SK-N-SH (cell line): Measurements from ENCODE around the gene TMEM63C. TPM values are rescaled to one million over a fixed set of nuclear protein-coding genes. Genes with fewer than 3 reads are reported as not detected.

Experiments
- CTCF ChIA-PET: fragments of 300-600, 350-600 bp; formaldehyde crosslinking; extraction: SDS; loops from one replicate; lab custom pipeline; 2021; lab: Yijun Ruan, JAX
- POLR2A ChIA-PET: fragments of 350-600 bp; sonication (Branson Sonifier 250); formaldehyde crosslinking; extraction: SDS; loops from one replicate; lab custom pipeline; 2020; ENCODE audit warnings: antibody characterized with exemption, inconsistent platforms; lab: Yijun Ruan, JAX
- DNase-seq: peaks from one replicate; pipeline ENCODE4 v3.0.0; 2012
- H2AFZ ChIP-seq: fragments of 200-600 bp; sonication (generic); 2 replicates; pipeline ENCODE4 v1.8.1; 2016; ENCODE audit warnings: antibody characterized with exemption, mild to moderate bottlenecking, low read depth
- H3F3A ChIP-seq: fragments of 200-600 bp; sonication (generic); replicated peaks from 2 replicates; pipeline ENCODE3; 2016; ENCODE audit warnings: antibody characterized with exemption, mild to moderate bottlenecking; ENCODE audit not compliant: insufficient read depth
- H3K27ac ChIP-seq, 2 experiments: fragments of 200-500 bp in 1 of 2; fragments of 200-600 bp in 1 of 2; sonication (Bioruptor generic) in 1 of 2; sonication (generic), shearing (Covaris generic) in 1 of 2; 2 replicates each; pipeline versions ENCODE4 v1.5.1 to v1.6.1; 2014 to 2016; ENCODE audit warnings: low read depth in 2 of 2, inconsistent platforms in 1 of 2, low read length in 1 of 2, mild to moderate bottlenecking in 1 of 2, mixed read lengths in 1 of 2
- H3K27me3 ChIP-seq: fragments of 200-600 bp; sonication (generic), shearing (Covaris generic); 2 replicates; pipeline ENCODE4 v1.6.1; 2016; ENCODE audit warnings: mixed run types; ENCODE audit not compliant: insufficient read depth
- H3K36me3 ChIP-seq, 2 experiments: fragments of 200-500 bp in 1 of 2; fragments of 200-600 bp in 1 of 2; sonication (Bioruptor generic) in 1 of 2; sonication (generic) in 1 of 2; replicated peaks in 1 of 2; 2 replicates each; pipeline versions ENCODE3 to v1.5.1; 2014 to 2016; ENCODE audit warnings: low read length in 1 of 2, mild to moderate bottlenecking in 1 of 2; ENCODE audit not compliant: insufficient read depth in 2 of 2, control insufficient read depth in 1 of 2
- H3K4me1 ChIP-seq, 2 experiments: fragments of 200-500 bp in 1 of 2; fragments of 200-600 bp in 1 of 2; sonication (Bioruptor generic) in 1 of 2; sonication (generic), shearing (Covaris generic) in 1 of 2; 2 replicates each; pipeline versions ENCODE4 v1.5.1 to v1.6.1; 2014 to 2016; ENCODE audit warnings: low read depth in 1 of 2, low read length in 1 of 2, mixed run types in 1 of 2; ENCODE audit not compliant: insufficient read depth in 2 of 2, control insufficient read depth in 1 of 2
- H3K4me2 ChIP-seq: fragments of 200-600 bp; sonication (generic), shearing (Covaris generic); 2 replicates; pipeline ENCODE4 v1.6.1; 2017; ENCODE audit warnings: mixed run types
- H3K4me3 ChIP-seq, 2 experiments: fragments of 200-500 bp in 1 of 2; fragments of 200-600 bp in 1 of 2; sonication (Bioruptor generic) in 1 of 2; sonication (generic), shearing (Covaris generic) in 1 of 2; 2 replicates each; pipeline versions ENCODE4 v1.5.1 to v1.8.1; 2014 to 2016; ENCODE audit warnings: low read depth in 2 of 2, inconsistent platforms in 1 of 2, low read length in 1 of 2, mild to moderate bottlenecking in 1 of 2, mixed read lengths in 1 of 2, moderate library complexity in 1 of 2
- H3K79me2 ChIP-seq: fragments of 200-600 bp; sonication (generic); 2 replicates; pipeline ENCODE4 v1.8.1; 2017; ENCODE audit warnings: mild to moderate bottlenecking; ENCODE audit not compliant: insufficient read depth
- H3K9ac ChIP-seq: fragments of 200-600 bp; sonication (generic); 2 replicates; pipeline ENCODE4 v1.6.1; 2017; ENCODE audit warnings: mixed run types
- H3K9me2 ChIP-seq: fragments of 200-600 bp; sonication (generic); 2 replicates; pipeline ENCODE4 v1.6.1; 2017; ENCODE audit warnings: mixed run types
- H3K9me3 ChIP-seq: fragments of 200-600 bp; sonication (generic); 2 replicates; pipeline ENCODE4 v1.6.1; 2017; ENCODE audit warnings: mixed run types, mild to moderate bottlenecking, moderate library complexity
- H4K20me1 ChIP-seq: fragments of 200-600 bp; sonication (generic); 2 replicates; pipeline ENCODE4 v1.6.1; 2017; ENCODE audit warnings: mild to moderate bottlenecking, mixed run types; ENCODE audit not compliant: insufficient read depth
- CHD2 ChIP-seq: fragments of 150-350 bp; IDR thresholded peaks from 2 replicates; pipeline ENCODE4 v1.6.1; 2018; ENCODE audit warnings: low read length; ENCODE audit not compliant: partially characterized antibody
- EP300 ChIP-seq, 2 experiments: IDR thresholded peaks; 2 replicates each; pipeline versions ENCODE4 v1.4.0 to v1.6.1; 2012; ENCODE audit warnings: borderline replicate concordance in 1 of 2, low read depth in 1 of 2, low read length in 1 of 2
- EZH2phosphoT487 ChIP-seq: fragments of 200-600 bp; sonication (generic); IDR thresholded peaks from 2 replicates; pipeline ENCODE4 v1.6.1; 2017; ENCODE audit warnings: low read depth, mixed run types, mild to moderate bottlenecking, antibody characterized with exemption, moderate library complexity, borderline replicate concordance
- FOSL2 ChIP-seq: IDR thresholded peaks from 2 replicates; pipeline ENCODE4 v1.4.0; 2012; ENCODE audit warnings: low read depth, mild to moderate bottlenecking, moderate library complexity, borderline replicate concordance
- FOXJ3 ChIP-seq: sonication (generic); formaldehyde crosslinking; IDR thresholded peaks from 2 replicates; pipeline ENCODE4 v1.5.1; 2020; ENCODE audit warnings: mild to moderate bottlenecking, missing genetic modification reagents
- JUND ChIP-seq: IDR thresholded peaks from 2 replicates; pipeline ENCODE4 v1.4.0; 2012
- RCOR1 ChIP-seq: fragments of 150-350 bp; IDR thresholded peaks from 2 replicates; pipeline ENCODE4 v1.6.1; 2017; ENCODE audit warnings: antibody characterized with exemption, low read length
- RFX5 ChIP-seq: IDR thresholded peaks from 2 replicates; pipeline ENCODE4 v1.6.1; 2012; ENCODE audit warnings: mild to moderate bottlenecking, improper control_type of control experiment, low read length
- SMC3 ChIP-seq: IDR thresholded peaks from 2 replicates; pipeline ENCODE4 v1.6.1; 2012; ENCODE audit warnings: low read depth, low read length, improper control_type of control experiment
- TEAD4 ChIP-seq: IDR thresholded peaks from 2 replicates; pipeline ENCODE4 v1.4.0; 2012; ENCODE audit warnings: mild to moderate bottlenecking, borderline replicate concordance; ENCODE audit not compliant: insufficient read depth
- WGBS: methylation state at CpG from one replicate; pipeline ENCODE4 v1.1.6; 2017; ENCODE audit warnings: low lambda C conversion rate; 5-methylcytosine and 5-hydroxymethylcytosine counted together
- polyA plus RNA-seq, 3 experiments: library from polyadenylated mRNA; depleted of rRNA; stranded (reverse); fragments of >200 nt; gene quantifications; 2 replicates each; pipeline ENCODE4 v1.2.3, GENCODE V29; 2012
- TF ChIP-seq, protein P1 (sequence below): fragments of 150-350 bp; IDR thresholded peaks from 2 replicates; pipeline ENCODE4 v1.6.1; 2016; ENCODE audit warnings: mild to moderate bottlenecking, low read depth, low read length
- TF ChIP-seq, protein P2 (sequence below): fragments of 150-350 bp; IDR thresholded peaks from 2 replicates; pipeline ENCODE4 v1.6.1; 2017; ENCODE audit warnings: antibody characterized with exemption, low read length, low read depth, borderline replicate concordance
- TF ChIP-seq, protein P3 (sequence below): IDR thresholded peaks from 2 replicates; pipeline ENCODE4 v1.4.0; 2012; ENCODE audit warnings: low read depth
- TF ChIP-seq, protein P4 (sequence below): IDR thresholded peaks from 2 replicates; pipeline ENCODE4 v1.6.1; 2012; ENCODE audit warnings: mild to moderate bottlenecking, low read depth, low read length, moderate library complexity

The TMEM63C gene
- polyA plus RNA-seq, 1 of the 3 experiments (the other 2 are of a cell fraction) = 0.25 TPM

DNA sequence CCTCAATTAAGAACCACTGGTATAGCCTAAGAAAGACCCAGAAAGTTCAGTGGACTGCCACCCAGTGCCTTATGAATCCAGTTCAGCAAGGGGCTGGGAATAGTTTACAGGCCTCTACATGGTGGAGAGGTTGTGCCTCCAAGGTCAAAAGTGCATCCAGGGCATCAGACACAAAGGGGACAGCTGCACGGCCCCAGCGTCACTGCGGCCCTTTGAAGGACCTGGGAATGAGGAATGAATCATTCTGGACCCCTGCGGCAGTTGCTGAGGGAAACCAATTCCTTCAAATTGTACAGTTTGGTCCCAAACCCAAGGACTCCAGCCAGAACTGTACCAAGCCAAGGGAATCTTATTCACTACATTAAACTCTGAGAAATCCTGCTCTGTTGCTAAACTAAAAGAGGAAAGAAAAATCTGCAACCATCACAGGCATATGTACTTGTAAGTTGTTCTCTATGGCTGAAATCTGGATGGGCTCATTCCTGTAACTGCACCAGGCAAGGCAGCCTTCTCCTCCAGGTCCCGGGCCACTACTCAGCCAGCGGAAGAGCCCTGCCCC is 100.3 kb downstream of the TMEM63C start:
- Histone ChIP-seq H3F3A (no peaks in the 10 kb centered on the region), H3K4me1 (no peaks in the 10 kb centered on the region; a peak in 1 of 4 replicates), H3K27ac (no peak overlapping the region), H3K27me3 (no peaks in the 10 kb centered on the region), H3K9me3 (no peaks in the 10 kb centered on the region), H3K9me2 (no peaks in the 10 kb centered on the region), H3K4me3 (no peak overlapping the region), H3K4me2 (no peak overlapping the region), H2AFZ (no peak overlapping the region), H3K9ac (no peak overlapping the region), H4K20me1 (no peaks in the 10 kb centered on the region), H3K36me3 (peaks cover 15 to 80% of the 10 kb centered on the region in 2 experiments), H3K79me2 (no peaks in the 10 kb centered on the region)
- ChIA-PET POLR2A (no interaction called here), CTCF (interaction anchor here (2.5 to 3.6 kb wide), 2 partner anchors 19 to 130 kb away, joined by 11 to 15 read pairs; no protein-coding TSS in a partner anchor)
- 92% methylated on average over 6 of the region's 6 CpGs for WGBS
- TF ChIP-seq, protein P1, sequence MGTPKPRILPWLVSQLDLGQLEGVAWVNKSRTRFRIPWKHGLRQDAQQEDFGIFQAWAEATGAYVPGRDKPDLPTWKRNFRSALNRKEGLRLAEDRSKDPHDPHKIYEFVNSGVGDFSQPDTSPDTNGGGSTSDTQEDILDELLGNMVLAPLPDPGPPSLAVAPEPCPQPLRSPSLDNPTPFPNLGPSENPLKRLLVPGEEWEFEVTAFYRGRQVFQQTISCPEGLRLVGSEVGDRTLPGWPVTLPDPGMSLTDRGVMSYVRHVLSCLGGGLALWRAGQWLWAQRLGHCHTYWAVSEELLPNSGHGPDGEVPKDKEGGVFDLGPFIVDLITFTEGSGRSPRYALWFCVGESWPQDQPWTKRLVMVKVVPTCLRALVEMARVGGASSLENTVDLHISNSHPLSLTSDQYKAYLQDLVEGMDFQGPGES = no peak
- TF ChIP-seq RCOR1 = no peak
- no peak for TF ChIP-seq TEAD4
- TF ChIP-seq, protein P2, sequence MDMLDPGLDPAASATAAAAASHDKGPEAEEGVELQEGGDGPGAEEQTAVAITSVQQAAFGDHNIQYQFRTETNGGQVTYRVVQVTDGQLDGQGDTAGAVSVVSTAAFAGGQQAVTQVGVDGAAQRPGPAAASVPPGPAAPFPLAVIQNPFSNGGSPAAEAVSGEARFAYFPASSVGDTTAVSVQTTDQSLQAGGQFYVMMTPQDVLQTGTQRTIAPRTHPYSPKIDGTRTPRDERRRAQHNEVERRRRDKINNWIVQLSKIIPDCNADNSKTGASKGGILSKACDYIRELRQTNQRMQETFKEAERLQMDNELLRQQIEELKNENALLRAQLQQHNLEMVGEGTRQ = no peak
- TF ChIP-seq EP300 (IDR thresholded peaks at IDR 0.05; ENCODE audit: borderline replicate concordance in 1 of 2, low read depth in 1 of 2, low read length in 1 of 2) = no peak
- no peak for TF ChIP-seq JUND
- TF ChIP-seq SMC3 = no peak
- no peak for TF ChIP-seq EZH2phosphoT487
- no peak for TF ChIP-seq CHD2
- TF ChIP-seq FOXJ3 (CRISPR knock-in tag) = no peak
- no peak for TF ChIP-seq FOSL2
- TF ChIP-seq RFX5 = no peak
- TF ChIP-seq, protein P3, sequence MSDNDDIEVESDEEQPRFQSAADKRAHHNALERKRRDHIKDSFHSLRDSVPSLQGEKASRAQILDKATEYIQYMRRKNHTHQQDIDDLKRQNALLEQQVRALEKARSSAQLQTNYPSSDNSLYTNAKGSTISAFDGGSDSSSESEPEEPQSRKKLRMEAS = no peak
- TF ChIP-seq, protein P4, sequence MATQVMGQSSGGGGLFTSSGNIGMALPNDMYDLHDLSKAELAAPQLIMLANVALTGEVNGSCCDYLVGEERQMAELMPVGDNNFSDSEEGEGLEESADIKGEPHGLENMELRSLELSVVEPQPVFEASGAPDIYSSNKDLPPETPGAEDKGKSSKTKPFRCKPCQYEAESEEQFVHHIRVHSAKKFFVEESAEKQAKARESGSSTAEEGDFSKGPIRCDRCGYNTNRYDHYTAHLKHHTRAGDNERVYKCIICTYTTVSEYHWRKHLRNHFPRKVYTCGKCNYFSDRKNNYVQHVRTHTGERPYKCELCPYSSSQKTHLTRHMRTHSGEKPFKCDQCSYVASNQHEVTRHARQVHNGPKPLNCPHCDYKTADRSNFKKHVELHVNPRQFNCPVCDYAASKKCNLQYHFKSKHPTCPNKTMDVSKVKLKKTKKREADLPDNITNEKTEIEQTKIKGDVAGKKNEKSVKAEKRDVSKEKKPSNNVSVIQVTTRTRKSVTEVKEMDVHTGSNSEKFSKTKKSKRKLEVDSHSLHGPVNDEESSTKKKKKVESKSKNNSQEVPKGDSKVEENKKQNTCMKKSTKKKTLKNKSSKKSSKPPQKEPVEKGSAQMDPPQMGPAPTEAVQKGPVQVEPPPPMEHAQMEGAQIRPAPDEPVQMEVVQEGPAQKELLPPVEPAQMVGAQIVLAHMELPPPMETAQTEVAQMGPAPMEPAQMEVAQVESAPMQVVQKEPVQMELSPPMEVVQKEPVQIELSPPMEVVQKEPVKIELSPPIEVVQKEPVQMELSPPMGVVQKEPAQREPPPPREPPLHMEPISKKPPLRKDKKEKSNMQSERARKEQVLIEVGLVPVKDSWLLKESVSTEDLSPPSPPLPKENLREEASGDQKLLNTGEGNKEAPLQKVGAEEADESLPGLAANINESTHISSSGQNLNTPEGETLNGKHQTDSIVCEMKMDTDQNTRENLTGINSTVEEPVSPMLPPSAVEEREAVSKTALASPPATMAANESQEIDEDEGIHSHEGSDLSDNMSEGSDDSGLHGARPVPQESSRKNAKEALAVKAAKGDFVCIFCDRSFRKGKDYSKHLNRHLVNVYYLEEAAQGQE = no peak
- DNase-seq = no peak
